Measurements from ENCODE around the gene SMIM17. TPM values are rescaled to one million over a fixed set of nuclear protein-coding genes. Genes with fewer than 3 reads are reported as not detected.
A peak's percentile ranks its signal among the peaks of the same experiment; 100 is the strongest.

Gene SMIM17
- total RNA-seq: under 1 TPM in 4 of 9 donors, not detected in 5; 0.22 to 0.67 (median 0.37) TPM
- under 1 TPM in 2 of 3 donors, not detected in 1; 0.07 to 0.35 TPM for polyA plus RNA-seq
- long read RNA-seq, donor 1: 0 reads
- long read RNA-seq, donor 2: 0 reads
- long read RNA-seq, donor 3: 0 reads
- long read RNA-seq, donor 4: 0 reads
- long read RNA-seq, donor 5, partial matches to known transcripts: 0 of 1 reads
- long read RNA-seq, donor 5, other reads (novel, unspliced or antisense): 1 of 1 reads
- long read RNA-seq, donor 6: 0 reads
- long read RNA-seq, donor 7: 0 reads
- long read RNA-seq, donor 8: 0 reads
- long read RNA-seq, donor 9: 0 reads
- long read RNA-seq, donor 10: 0 reads

DNA sequence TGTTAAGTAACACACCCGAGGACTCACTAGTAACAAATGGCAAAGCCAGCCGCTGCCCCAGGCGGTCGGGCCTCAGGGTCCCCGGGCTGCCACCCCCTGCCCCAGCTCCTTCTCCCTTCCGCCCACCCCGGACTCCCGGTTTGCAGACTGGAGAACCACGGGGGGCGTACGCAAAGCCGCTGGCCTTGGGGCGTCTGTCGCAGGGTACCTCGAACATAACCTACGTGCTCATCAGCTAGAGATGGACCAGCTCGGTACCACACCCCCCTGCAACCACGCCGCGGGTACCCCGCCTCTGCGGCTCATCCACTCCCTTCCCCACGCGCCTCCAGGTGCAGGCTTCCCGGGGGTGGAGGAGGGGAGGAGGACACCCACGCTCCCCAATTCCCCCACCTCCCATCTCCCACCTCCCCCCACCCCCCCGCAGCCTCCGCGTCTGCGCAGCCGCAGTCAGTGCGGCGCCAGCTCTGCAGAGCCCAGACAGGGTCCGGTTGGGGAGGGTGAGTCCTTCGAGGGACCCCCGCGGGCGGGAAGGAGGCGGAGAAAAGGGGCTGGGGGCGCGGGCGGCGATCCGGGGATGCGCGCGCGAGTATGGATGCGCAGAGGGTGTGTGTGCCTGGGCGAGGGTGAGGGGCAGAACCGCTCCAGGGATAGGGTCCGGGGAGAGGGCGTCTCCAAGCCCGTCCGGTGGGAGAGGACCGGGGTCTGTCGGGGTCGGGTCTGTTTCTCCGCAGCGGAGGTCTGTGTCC, at the start of gene SMIM17:
Gene SMIM17, plus strand, starts transcription at position 449 of the 749 bp plus-strand sequence. CDS start 2,509 bp downstream, outside the sequence.
- 4 to 11% (median 6%) methylated on average over 27 to 60 of the region's 60 CpGs for WGBS, 4 donors
- Histone ChIP-seq H3K4me1 (replicated peaks in 1 of 2) (no peaks in the 10 kb centered on the region), H3K27me3 (peaks cover 11% of the 10 kb centered on the region), H3K36me3 (replicated peaks in 1 of 2) (no peaks in the 10 kb centered on the region), H3K9me3 (replicated peaks in 1 of 3) (no peaks in the 10 kb centered on the region), H3K4me3 (no peak within 1 kb of the TSS), H3K27ac (no peak within 1 kb of the TSS)
- no peak for DNase-seq
- intact Hi-C loops (cut with DNase I): no loop called here
- TF ChIP-seq, protein P1, sequence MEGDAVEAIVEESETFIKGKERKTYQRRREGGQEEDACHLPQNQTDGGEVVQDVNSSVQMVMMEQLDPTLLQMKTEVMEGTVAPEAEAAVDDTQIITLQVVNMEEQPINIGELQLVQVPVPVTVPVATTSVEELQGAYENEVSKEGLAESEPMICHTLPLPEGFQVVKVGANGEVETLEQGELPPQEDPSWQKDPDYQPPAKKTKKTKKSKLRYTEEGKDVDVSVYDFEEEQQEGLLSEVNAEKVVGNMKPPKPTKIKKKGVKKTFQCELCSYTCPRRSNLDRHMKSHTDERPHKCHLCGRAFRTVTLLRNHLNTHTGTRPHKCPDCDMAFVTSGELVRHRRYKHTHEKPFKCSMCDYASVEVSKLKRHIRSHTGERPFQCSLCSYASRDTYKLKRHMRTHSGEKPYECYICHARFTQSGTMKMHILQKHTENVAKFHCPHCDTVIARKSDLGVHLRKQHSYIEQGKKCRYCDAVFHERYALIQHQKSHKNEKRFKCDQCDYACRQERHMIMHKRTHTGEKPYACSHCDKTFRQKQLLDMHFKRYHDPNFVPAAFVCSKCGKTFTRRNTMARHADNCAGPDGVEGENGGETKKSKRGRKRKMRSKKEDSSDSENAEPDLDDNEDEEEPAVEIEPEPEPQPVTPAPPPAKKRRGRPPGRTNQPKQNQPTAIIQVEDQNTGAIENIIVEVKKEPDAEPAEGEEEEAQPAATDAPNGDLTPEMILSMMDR (IDR thresholded peaks at IDR 0.05): no peak
- no peak for TF ChIP-seq POLR2A (IDR thresholded peaks at IDR 0.05)

GRCh38 chr19:56594446-56594782, 48.5 kb upstream of the SMIM17 start:
- intact Hi-C loops (cut with DNase I): no loop called here
- Histone ChIP-seq H3K27ac (no peak overlapping the region), H3K27me3 (no peaks in the 10 kb centered on the region), H3K4me3 (peak overlapping the region in 1 of 4 donors; percentile 56), H3K36me3 (replicated peaks in 1 of 2) (no peaks in the 10 kb centered on the region), H3K9me3 (replicated peaks in 1 of 3) (no peaks in the 10 kb centered on the region), H3K4me1 (replicated peaks in 1 of 2) (peaks cover 0 to 8% of the 10 kb centered on the region in 2 donors)
- no peak for DNase-seq
- 63 to 71% (median 67%) methylated on average over 4 of the region's 4 CpGs for WGBS, 4 donors
- TF ChIP-seq, protein P1 (IDR thresholded peaks at IDR 0.05): no peak
- TF ChIP-seq POLR2A (IDR thresholded peaks at IDR 0.05): no peak

DNA sequence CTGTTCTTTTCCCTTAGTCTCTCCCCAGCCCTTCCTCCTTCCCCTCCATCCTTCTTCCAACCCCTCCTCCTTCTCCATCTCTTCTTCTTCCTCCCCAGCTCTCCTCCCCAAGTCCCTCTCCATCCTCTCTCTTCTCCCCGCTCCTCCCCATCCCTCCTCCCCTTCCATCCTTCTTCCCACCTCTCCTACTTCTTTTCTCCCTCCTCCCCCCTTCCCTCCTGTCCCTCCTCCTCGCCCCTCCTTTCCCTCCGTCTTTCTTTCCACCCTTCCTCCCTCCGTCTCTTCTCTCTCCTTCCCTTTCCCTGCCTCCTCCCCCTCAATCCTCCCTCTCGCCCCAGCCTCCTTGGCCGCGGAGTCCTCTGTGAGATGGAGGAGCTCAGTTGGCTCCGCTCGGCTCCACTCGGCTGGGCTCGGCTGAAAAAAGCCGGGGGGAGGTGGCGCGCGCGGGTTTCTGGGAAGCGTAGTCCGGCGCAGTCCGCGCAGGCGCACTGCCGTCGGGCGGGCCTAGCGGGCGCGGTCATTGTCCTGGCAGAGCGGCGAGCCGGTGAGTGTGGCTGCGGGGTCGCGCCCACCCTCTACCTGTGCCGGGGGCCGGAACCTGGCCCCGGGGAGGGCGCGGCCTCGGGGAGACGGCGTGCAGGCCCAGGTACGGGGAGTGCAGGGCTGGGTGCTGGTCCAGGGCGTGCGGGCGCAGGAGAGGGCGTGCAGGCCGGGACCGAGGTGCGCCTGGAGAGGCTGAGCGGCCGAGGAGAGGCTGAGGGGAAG, 48.0 kb upstream of the SMIM17 start, which contains the start of gene ZNF71:
Gene ZNF71, plus strand, starts transcription at position 520 of the 765 bp plus-strand sequence. CDS start 6,257 bp downstream, outside the sequence.
- 0 to 2% (median 1%) methylated on average over 23 to 52 of the region's 52 CpGs for WGBS, 4 donors
- H3K27me3 ChIP-seq: no peaks in the 10 kb centered on the region
- peaks cover 0 to 8% of the 10 kb centered on the region in 2 donors for H3K4me1 ChIP-seq (replicated peaks in 1 of 2)

More for the DNA sequence above, 48.0 kb upstream of the SMIM17 start, which contains the start of gene ZNF71:
- intact Hi-C loops (cut with DNase I): no loop called here
- no peaks in the 10 kb centered on the region for H3K9me3 ChIP-seq (replicated peaks in 1 of 3)
- peak within 1 kb of the TSS; percentile 47 to 92 (median 67) for H3K4me3 ChIP-seq
- DNase-seq: peak; percentile 85 to 93 (median 92)
- peak within 1 kb of the TSS in 3 of 5 donors; percentile 43 to 49 (median 43) for H3K27ac ChIP-seq
- H3K36me3 ChIP-seq (replicated peaks in 1 of 2): no peaks in the 10 kb centered on the region
- no peak for TF ChIP-seq POLR2A (IDR thresholded peaks at IDR 0.05)
- TF ChIP-seq, protein P1 (IDR thresholded peaks at IDR 0.05): no peak

All from adrenal gland (tissue), 19 donors.